NCI-H2227 (cell line): Measurements from ENCODE around the gene EGFR.

Experiments used
- DNase-seq: peaks from one replicate; lab custom pipeline; 2025; ENCODE audit not compliant: unreplicated experiment; lab: John Stamatoyannopoulos, UW

The EGFR gene

DNA sequence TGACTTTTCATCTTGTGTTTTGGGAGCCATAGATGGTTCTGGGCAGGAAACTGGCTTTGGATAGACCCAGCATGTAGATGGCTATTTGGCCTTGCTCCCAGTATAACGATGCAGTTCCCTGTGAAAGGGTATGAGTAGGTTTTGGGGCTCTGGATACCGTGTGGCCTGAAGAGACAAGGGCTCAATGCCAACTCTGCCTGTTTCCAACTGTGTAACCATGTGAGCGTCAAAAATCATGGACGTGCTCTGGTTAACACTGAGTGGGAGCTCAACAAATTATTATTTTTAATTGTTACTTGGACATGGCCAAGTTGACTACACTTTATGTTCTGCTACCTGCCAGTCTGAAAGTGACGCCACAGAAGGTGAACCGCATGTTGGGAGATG, 41.8 kb downstream of the EGFR start:
- DNase-seq = no peak

DNA sequence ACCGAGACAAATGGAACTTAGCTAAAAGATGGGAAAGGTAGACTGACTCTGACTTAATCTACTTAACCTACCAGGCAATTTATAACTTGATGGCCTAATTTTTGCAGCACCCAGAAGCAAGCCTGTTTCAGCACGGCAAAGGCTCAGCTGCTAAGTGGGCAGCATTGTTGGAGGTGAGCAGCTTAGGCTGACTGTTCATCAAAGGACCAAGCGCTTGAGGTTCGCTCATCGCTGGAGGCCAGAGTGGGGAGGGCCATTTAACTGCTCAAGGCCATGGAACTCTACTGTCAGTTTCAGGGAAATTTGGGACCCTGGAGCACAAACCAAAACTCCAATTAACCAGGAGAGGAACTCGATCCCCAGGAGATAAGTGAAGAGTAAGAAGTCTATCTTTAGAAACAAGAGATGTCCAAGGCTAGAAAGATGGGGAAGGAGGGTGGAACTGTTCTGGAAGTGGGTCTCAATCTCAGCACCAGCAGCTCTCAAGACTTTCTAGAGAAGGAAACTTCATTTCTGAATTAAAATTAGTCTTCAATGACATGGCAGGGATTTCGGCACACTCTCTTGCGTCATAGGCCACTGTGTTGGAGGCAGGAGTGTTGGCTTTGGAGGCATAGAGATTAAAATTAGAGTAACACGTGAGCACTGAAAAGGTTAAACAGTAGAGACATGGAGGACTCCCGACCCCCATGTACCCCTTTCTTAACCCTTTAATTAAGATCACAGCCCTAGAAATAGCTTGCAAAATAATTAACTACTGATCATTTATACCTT, 43.1 kb downstream of the EGFR start:
- no peak for DNase-seq

DNA sequence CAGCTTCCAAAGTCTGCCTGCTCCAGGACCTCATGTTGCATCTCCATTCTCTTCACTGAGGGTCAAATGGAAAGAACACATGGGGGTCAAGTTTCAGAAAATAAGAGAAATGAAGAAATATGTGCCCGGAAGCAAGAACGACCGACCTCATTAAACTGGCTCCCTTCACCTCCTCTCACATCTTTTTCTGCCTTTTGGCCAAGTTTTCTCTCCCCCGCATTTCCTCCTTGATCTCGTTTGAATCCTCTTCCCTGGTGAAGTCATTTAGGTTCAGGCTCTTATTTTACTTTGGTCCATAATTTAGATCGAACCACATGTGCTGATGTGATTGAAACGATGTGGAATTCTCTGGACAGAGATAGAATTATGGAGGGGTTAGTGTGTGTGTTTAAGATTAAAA, 44.2 kb downstream of the EGFR start:
- DNase-seq = no peak

DNA sequence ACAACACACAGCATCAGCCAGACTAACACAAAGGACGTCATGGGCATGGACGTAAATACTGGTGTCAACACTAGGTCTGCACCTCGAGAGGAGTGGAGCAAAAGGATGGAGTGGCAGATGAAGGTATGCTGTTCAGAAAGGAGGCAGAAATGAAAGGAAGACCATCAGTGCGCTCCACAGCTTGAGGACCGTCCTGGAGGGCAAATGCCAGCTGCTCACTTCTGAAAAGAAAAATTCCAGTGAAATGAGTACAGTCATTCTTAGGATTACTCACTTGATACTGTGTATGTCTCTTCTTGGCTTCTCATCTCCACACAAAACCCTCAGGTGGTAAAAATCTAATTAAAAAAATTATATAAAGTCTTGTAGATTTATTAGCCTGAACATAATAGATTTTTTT, 44.8 kb downstream of the EGFR start:
- no peak for DNase-seq

DNA sequence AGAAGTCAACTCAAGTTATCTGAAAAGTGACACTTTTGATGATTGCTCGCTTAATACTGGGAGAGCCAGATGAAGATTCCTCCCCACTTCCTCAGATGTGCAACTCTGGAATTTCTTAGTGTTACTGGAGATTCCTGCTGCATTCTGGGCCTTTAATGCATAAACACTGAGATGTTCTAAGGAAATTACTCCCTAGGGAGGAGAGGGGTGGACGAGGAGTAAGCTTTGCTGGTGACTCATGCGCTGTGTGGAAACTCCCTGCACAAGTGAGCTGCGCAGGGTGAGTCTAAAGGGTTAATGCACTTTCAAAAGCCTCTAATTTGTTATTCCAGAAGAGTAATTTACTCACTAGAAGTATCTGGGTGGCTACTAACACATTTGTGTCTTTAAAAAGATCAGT, 46.3 kb downstream of the EGFR start:
- DNase-seq = no peak

DNA sequence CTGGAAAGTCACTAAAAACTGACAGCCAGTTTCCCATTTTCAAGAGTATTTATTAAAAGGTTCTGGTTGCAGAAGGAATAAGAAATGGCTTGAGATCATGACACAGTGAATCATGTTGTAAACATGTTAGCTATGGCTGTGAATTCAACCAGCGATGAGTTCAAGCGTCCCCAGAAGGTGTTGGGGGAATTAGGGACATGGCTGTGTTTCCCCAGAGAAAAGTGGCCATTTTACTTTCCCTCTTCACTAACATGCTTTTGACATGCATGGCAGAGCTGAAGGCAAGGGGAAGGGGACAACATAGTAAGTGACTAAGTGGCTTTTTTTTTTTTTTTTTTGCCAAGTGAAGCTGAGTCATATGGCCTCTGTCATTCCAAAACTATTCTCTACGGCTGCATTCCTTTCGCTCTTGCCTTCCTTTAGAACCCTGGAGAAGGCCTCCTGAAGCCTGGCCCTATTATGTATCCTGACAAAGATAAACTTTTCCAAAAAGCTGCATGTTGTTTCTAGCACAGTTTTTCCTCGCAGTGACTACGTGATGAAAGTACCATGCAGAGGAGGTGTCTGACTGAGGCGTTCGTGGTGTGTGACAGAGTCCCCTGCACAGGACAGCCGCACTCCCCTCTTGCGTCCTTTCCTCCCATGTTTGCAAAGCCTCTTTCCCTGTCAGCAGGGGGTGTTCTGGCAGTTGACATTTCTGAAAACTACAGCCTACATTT, 46.9 kb downstream of the EGFR start:
- no peak for DNase-seq

DNA sequence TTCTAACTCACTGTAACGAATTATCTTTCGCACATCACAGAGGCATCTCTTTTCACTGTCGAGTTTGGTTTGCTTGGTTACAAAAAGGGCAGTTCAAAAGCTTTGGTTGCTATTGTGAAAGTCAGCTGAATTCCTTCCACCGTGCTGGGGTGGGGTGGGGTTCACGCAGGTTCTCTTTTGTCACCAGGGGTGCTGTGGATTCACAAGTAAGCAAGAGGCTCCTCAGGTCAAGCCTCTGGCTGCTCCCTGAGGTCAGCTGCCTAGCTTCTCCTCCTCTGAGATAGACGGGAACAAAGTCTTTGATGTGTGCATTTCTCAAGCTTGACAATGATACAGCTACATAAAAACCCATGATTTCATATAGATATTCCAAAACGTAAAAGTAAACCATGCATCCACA, 47.7 kb downstream of the EGFR start:
- DNase-seq = no peak

DNA sequence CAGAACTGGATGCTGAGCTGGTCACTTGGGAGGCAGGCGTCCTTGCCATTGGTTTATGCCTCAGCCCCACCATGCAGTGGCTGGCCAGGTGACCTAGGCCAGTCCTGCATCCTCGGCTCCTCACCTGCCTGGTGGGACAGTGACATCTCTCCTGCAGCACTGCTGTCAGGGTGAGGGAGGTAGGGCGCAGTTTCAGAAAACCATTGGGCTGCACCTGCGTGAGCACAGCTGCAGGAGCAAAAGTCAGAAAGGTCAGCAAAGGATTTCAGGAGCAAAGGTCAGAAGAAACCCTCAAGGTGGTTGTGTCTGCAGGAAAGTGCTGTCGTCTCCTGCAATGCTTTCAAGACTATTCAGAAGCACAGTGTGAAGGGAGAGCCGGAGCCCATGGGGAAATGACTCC, 48.1 kb downstream of the EGFR start:
- no peak for DNase-seq

DNA sequence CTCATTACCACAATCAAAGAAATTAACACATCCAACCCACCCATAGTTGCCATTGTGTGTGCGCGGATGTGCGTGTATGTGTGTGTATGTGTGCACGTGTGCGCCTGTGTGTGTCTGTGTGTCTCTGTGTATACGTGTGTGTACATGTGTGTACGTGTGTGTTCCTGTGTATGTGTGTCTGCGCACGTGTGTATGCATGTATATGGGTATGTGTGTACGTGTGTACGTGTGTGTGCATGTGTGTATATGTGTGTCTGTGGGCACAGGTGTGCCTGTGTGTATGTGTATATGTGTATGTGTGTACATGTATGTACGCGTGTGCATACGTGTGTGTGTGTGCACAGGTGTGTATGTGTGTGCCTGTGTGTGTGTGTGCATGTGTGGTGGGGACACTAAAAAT, 48.9 kb downstream of the EGFR start:
- no peak for DNase-seq

DNA sequence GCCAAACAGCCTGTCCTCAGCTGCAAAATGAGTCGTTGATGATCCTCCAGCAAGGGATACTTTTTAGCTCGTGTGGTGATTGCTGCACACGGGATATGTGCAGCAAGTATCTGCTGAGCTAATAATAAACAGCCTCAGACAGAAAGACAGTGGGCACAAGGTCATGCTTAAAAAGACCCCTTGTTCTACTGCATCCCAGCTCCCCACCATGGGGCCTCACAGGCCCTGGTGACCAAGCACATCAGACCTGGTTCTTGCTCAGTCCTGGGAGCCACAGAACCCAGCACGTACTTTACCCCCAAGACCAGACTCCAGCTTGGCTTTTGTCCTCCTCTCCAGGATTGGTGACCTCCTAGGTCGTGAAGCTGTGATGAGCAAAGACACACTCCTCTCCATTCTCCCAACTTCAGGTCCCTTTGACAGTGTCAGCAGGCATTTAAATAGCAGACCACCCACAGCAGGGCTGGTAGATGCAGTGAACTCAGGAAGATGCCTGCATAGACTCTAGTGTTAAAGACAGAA, 50.5 kb downstream of the EGFR start:
- no peak for DNase-seq

DNA sequence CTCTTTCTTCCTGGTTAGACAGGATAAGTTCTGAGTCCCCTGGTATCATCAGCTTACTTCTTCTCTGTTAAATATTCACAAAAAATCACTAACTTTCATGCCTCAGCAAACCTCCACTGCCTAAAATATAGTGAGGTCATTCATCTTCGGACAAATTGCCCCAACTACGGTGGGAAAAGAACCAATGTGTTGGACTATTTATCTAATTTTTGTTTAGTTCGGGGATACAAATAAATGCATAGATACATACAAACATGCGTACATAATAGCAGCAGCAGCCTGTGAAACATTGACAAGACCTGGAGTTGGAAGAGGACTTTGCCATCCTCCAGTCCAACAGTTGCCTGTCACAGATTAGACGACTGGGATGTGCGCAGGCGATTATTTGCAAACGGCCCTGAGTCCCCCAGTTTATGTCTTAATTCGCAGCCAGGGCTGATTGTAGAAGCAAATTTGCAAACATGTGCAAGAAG, 51.5 kb downstream of the EGFR start:
- no peak for DNase-seq

DNA sequence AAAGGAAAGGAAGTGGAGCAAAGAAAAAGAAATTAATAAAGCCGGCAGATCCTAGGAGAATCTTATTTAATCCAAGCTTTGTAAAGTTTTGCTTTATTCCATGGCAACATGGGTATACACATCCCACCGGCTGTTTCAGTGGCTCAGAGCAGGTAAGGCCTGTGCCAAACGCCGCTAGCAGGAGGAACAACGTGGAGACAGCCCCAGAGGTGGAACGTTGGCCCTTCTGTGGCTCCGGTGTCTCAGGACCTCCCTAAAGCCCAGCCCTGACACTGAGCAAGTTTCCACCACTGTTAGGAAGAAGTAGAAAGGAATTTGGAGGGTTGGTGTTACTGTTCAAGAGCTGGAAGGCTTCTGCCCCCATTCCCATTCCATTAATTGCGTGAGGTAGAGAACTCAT, 52.0 kb downstream of the EGFR start:
- no peak for DNase-seq

DNA sequence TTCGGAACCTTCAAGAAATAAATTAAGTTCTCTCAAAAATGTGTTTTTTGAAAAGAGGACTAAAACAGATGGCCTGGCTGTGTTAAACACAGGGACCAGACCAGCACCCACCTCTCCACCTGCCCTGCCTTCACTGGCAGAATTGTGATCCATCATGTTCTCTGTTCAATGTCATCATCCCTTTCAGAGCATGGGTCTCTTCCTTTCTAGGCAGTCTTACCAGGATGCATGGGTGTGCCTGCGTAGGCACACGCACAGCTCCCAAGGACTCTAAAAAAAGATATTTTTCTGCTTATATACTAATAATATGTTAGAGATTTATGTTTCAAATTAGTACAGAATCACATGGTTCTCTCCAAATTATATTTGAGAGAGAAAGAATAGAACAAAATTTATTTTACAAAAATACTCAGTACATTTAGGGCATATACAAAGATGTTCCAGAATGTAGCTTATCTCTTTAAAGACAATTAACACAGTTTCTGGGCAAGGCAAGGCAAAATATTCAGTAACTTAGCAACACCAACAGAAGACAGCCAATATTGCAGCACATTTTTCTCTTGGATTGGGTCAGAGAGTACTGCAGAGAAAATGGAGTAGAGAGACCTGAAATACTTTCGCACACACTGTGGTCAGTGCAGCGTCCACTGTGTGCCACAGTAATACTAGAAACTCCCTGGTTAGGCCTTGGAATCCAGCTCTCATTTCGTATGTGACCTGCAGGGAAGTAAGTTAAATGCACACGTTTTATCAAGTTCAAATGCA, 52.8 kb downstream of the EGFR start:
- no peak for DNase-seq

DNA sequence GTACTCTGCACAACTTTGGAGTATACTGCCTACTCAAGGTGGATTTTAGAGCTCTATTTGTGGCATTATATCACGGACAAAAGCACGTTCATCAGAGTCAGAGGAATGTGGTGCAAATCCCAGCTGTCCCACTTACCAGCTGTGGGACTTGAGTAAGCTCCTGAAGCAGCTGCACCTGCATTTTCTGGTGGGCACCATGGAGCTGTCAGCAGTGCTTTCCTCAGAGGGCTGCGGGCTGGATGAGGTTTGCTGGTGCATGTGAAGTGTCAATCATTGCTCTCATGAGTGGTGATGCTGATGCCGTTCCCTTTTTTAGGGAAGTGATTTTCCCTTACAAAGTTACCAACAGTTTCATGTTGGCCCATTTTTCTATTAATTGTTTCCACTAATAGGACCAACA, 53.4 kb downstream of the EGFR start:
- DNase-seq = no peak

DNA sequence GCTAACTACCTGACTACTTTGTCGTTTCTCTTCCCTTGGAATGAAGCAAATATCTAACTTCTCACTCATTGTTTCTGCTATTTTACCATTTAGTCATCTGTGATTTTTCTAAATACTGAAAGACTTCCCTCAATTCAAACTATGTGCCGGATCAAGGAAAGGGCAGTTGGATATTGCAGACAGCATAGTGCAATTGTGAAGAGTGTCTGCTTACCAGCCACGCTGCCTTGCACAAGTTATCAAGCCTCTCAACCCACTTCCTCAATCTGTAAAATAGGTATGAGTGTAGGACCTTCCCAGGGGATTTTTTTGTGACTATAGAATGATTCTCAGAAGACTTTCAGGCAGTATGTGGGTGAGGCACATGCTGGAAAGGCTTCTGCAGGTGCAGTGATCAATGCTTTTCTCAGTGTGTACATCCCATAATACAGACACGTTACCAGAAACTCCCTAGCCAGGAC, 54.3 kb downstream of the EGFR start:
- DNase-seq = no peak

DNA sequence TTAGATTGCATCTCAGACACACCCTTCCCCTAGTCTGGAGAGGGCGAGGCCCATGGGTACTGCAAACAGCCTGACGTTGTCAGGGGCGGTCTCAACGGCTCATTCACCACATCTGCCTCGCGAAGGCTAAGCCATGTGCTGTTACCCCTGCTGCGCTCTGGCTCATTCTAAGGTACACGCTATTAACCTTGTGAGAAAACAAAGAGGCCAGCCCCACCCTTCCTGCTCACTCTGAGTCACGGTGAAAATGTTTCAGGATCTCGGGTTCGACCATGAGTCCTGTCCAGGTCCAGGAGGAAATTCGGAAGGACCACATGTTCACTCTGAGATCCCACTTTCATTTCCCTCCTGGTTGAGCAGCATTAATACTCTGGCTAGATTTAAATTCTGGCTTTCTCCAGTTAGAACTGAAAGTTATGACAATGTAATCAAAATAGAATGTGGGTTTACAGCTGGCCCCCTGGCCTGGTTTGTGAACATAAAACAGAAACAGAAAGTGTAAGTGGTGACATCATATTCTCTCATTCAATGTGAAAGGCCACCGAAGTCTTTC, 55.2 kb downstream of the EGFR start:
- no peak for DNase-seq

DNA sequence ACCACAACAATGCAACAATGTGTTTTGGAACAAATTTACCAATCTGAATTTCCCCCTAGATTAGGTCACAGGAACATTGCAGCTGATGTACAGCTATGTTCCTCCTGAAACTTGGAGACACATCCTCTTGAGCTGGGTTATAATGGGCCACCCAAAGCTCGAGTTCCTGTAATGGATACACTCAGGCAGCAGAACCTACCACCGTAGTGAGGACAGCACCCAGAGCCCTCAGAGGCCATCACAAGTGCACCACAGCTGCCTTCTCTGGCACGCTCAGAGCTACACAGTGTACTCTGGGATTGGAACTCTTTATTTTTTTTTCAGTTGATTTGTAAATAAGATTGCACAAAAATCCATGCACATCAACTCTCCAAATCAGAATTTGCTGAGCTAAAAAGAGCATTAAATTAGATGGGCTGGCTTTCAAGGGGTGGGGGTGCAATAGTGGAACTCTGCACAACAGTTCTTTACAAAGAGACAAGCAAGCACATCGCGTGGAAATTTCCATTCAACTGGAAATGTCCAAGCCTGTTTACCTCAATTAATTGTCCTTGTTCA, 56.7 kb downstream of the EGFR start:
- DNase-seq = no peak

DNA sequence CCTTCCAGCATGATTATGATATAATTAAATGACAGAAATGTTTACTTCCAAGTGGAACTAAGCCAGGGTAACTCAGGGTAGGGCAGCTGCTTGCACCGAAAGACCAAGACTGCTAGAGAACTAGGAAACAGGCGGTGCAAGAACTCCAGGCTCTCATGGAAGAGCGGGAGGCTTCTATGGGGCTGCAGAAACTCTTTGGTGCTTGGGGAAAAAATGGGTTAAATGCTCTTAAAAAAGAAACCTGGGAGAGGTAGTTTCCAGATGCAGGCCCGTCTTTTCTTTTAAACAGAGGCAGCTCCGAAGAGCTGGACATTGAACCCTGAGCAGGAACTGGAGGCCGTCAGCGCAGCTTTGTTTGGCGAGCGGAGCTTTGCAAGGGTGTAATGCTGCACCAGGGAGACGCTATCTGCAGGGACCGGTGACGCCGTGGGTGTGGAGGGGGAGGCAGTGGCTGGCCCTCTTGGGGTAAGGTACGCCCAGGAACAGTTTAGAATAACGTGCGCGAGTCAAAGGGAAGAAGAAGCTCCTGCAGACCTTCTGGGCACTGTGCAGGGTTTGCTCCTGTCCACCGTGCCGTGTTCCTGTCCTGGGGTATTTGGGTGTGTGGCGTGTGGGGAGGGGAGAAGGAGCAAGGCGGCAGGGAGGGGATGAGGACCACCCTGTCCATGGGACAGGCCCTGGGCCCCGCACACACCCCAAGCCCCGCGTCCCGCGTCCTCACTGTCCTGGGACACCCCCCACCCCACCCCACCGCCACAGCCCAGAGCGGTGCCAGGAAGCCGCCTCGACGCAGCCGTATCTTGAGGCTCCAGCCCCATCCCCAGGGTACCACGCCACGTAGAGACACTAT, 59.0 kb downstream of the EGFR start:
- DNase-seq = no peak

DNA sequence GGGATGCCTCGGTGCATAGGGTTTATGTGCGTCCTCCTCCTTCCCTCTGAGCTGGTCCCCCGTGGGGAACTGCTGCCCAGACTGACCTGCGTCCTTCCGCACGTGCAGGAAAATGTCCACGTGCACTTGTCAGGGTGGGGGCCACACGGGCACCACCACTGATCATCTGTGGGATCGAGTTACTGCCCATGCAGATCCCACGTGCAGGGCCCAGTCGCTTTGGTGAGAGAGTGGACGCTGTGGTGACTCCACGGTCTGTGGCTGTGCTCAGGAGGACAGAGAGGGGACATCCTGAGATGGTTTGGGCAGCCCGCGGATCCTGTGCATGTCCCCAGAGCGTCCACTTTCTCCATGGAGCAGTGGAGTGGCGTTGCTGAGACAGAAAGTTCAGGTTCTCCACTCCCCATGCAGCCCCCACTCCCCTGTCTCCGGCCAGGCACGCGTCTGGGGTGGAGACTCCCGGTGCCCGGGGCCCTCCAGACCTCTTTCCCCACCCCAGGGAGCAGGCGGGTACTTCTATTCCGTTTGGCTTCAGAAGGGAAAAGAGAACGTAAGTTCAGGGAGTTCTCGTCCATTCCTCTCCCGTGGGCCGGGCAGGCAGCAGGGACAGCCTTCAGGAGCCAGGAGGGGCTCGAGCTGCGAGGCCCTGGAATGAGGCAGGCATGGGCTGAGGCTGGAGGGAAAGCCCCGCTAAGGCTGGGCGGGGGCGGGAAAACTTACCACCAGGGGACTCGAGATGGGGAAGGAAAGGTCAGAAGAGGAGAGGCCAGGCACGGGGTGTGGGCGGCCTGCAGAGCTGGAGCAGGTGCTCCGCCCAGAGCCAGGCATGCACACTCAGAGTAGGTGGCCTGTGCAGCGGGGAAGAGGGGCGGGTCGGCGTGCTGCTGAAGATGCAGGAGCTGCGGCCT, 59.9 kb downstream of the EGFR start:
- peak; percentile 25 for DNase-seq
